Keratinocyte (primary cell): ENCODE measurements around the gene TAGLN2. TPM values are rescaled to one million over a fixed set of nuclear protein-coding genes. Genes with fewer than 3 reads are reported as not detected.

Experiments
- DNase-seq: peaks from one replicate; pipeline ENCODE4 v3.0.0-alpha.2; 2011; ENCODE audit warnings: low read depth, missing footprints, low spot score
- FAIRE-seq: peaks from 2 replicates; lab custom pipeline; 2011; peaks lifted over from hg19 to GRCh38; lab: Jason Lieb, UNC
- H2AFZ ChIP-seq: 2 replicates; pipeline ENCODE4 v1.6.0; 2012; ENCODE audit warnings: low read length, control low read depth, inconsistent platforms; ENCODE audit not compliant: control insufficient read depth
- H3K27ac ChIP-seq: 2 replicates; pipeline ENCODE4 v1.5.1; 2011; ENCODE audit warnings: low read length; ENCODE audit not compliant: control insufficient read depth, insufficient read depth
- H3K27me3 ChIP-seq: 3 replicates; pipeline ENCODE4 v1.6.0; 2011; ENCODE audit warnings: low read length; ENCODE audit not compliant: control insufficient read depth, insufficient read depth; ENCODE audit errors: extremely low read depth
- H3K36me3 ChIP-seq, 2 experiments: 2 replicates in 1 of 2; 3 replicates in 1 of 2; pipeline ENCODE4 v1.5.1; 2011; ENCODE audit warnings: low read length in 2 of 2, mild to moderate bottlenecking in 1 of 2; ENCODE audit not compliant: control insufficient read depth in 2 of 2, insufficient read depth in 2 of 2; ENCODE audit errors: extremely low read depth in 1 of 2
- H3K4me1 ChIP-seq: 3 replicates; pipeline ENCODE4 v1.5.1; 2011; ENCODE audit warnings: low read length; ENCODE audit not compliant: control insufficient read depth, insufficient read depth; ENCODE audit errors: extremely low read depth
- H3K4me2 ChIP-seq: 3 replicates; pipeline ENCODE4 v1.6.0; 2011; ENCODE audit warnings: low read depth, low read length; ENCODE audit not compliant: control insufficient read depth, insufficient read depth; ENCODE audit errors: extremely low read depth
- H3K4me3 ChIP-seq, 3 experiments: fragments of 200-600 bp in 1 of 3; sonication (generic) in 1 of 3; 2 replicates in 2 of 3; 3 replicates in 1 of 3; pipeline ENCODE4 v1.5.1; 2011 to 2016; ENCODE audit warnings: low read length in 3 of 3, mild to moderate bottlenecking in 3 of 3, control low read depth in 2 of 3, inconsistent platforms in 1 of 3, low read depth in 1 of 3, mixed read lengths in 1 of 3, mixed run types in 1 of 3, moderate library complexity in 1 of 3; ENCODE audit not compliant: control insufficient read depth in 2 of 3, insufficient read depth in 2 of 3; ENCODE audit errors: extremely low read depth in 1 of 3
- H3K79me2 ChIP-seq: 2 replicates; pipeline ENCODE4 v1.6.0; 2012; ENCODE audit warnings: low read length; ENCODE audit not compliant: control insufficient read depth, insufficient read depth
- H3K9ac ChIP-seq: 3 replicates; pipeline ENCODE4 v1.6.0; 2011; ENCODE audit warnings: low read length; ENCODE audit not compliant: control insufficient read depth, insufficient read depth; ENCODE audit errors: extremely low read depth
- H3K9me1 ChIP-seq: 3 replicates; pipeline ENCODE4 v1.6.0; 2011; ENCODE audit warnings: low read length; ENCODE audit not compliant: control insufficient read depth, insufficient read depth; ENCODE audit errors: extremely low read depth
- H3K9me3 ChIP-seq: 2 replicates; pipeline ENCODE4 v1.5.1; 2012; ENCODE audit warnings: low read depth, low read length; ENCODE audit not compliant: control insufficient read depth
- H4K20me1 ChIP-seq: 3 replicates; pipeline ENCODE4 v1.6.0; 2011; ENCODE audit warnings: low read length; ENCODE audit not compliant: control insufficient read depth, insufficient read depth; ENCODE audit errors: extremely low read depth
- EZH2 ChIP-seq: IDR thresholded peaks from one replicate; pipeline ENCODE4 v1.6.1; 2012; ENCODE audit warnings: inconsistent platforms, mild to moderate bottlenecking, low read length, moderate library complexity
- dilution Hi-C: fragments of 300-500 bp; cut with MboI; formaldehyde crosslinking; loops from one replicate; pipeline ENCODE4 v1.7.0; 2020; ENCODE audit warnings: low sequenced_read_pairs; ENCODE audit not compliant: extremely low pct_ligation_motif_present
- polyA plus RNA-seq, 5 experiments: library from polyadenylated mRNA; depleted of rRNA in 3 of 5; stranded (reverse) in 3 of 5; stranded (forward) in 1 of 5; unstranded in 1 of 5; fragments of >200 nt; gene quantifications; 1 replicate in 1 of 5; 2 replicates in 3 of 5; 3 replicates in 1 of 5; pipeline versions ENCODE4 v1.2.1 to v1.2.3, GENCODE V29; 2011 to 2012; ENCODE audit warnings: missing spikeins in 2 of 5, low read depth in 1 of 5, low replicate concordance in 1 of 5
- TF ChIP-seq, protein P1 (sequence below), 3 experiments: IDR thresholded peaks in 1 of 3; conservative IDR thresholded peaks in 1 of 3; optimal IDR thresholded peaks in 1 of 3; 2 replicates in 2 of 3; 3 replicates in 1 of 3; pipeline versions ENCODE3 to v1.5.1; 2011; ENCODE audit warnings: low read length in 3 of 3, mild to moderate bottlenecking in 3 of 3, moderate library complexity in 2 of 3, control low read depth in 1 of 3, inconsistent platforms in 1 of 3; ENCODE audit not compliant: insufficient read depth in 2 of 3; ENCODE audit errors: extremely low read depth in 1 of 3

The TAGLN2 gene
- polyA plus RNA-seq, 1 donor (not counting 4 experiments of a cell fraction or from before 2014, with no cell fraction given), result 709 TPM

DNA sequence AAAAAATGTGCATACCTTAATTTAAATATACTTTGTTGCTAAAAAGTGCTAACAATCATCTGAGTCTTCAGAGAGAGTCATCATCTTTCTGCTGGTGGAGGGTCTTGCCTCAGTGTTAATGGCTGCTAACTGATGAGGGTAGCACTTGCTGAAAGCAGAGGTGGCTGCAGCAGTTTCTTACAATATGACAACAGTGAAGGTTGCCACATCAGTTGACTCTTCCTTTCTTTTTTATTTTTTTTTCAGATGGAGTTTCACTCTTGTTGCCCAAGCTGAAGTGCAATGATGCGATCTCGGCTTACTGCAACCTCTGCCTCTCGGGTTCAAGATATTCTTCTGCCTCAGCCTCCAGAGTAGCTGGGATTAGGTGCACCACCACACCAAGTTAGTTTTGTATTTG, 22.8 kb downstream of the TAGLN2 start:
- dilution Hi-C loops, result no loop called here
- no peak for FAIRE-seq

DNA sequence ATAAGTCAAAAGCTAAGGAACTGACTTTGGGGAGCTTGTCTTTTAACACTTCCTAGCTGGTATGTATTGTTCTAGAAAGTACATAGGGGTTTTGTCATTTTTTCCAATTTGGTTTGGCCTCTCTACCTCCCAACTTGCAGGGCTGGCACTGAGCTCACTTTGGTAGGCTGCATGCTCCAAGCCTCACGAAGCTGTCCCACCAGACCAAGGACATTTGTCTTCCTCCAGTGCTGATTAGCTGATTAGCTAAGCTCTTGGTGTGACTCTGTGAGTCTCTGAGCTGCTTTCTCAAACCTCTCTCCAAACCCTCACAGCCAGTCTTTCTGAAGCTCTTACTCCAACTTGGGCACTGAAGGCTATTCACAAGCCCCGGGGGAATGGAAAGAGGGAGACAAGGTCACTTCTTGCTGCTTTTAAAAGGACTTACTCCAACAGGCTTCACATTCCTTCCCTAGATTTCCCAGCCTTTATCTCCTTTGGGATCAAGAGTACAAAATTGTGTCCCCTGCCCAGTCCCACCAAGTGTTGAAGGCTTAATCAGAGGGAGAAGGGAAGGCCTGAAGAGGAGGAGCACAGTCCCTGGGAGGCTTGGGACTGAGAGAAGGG, 24.4 kb downstream of the TAGLN2 start:
- Histone ChIP-seq H3K36me3 (no peaks in the 10 kb centered on the region), H3K4me3 (no peak overlapping the region), H3K9me3 (no peaks in the 10 kb centered on the region), H4K20me1 (no peaks in the 10 kb centered on the region), H3K79me2 (no peaks in the 10 kb centered on the region), H3K4me2 (peak overlapping the region; percentile 37), H3K4me1 (peaks cover 14% of the 10 kb centered on the region), H3K27me3 (no peaks in the 10 kb centered on the region), H3K9ac (no peak overlapping the region), H2AFZ (no peak overlapping the region), H3K27ac (no peak overlapping the region), H3K9me1 (no peaks in the 10 kb centered on the region)
- FAIRE-seq (no peak), DNase-seq (no peak)
- TF ChIP-seq EZH2, result no peak
- TF ChIP-seq, protein P1, sequence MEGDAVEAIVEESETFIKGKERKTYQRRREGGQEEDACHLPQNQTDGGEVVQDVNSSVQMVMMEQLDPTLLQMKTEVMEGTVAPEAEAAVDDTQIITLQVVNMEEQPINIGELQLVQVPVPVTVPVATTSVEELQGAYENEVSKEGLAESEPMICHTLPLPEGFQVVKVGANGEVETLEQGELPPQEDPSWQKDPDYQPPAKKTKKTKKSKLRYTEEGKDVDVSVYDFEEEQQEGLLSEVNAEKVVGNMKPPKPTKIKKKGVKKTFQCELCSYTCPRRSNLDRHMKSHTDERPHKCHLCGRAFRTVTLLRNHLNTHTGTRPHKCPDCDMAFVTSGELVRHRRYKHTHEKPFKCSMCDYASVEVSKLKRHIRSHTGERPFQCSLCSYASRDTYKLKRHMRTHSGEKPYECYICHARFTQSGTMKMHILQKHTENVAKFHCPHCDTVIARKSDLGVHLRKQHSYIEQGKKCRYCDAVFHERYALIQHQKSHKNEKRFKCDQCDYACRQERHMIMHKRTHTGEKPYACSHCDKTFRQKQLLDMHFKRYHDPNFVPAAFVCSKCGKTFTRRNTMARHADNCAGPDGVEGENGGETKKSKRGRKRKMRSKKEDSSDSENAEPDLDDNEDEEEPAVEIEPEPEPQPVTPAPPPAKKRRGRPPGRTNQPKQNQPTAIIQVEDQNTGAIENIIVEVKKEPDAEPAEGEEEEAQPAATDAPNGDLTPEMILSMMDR (optimal IDR thresholded peaks at IDR 0.05 in 1 of 3, IDR thresholded peaks at IDR 0.05 in 1 of 3, conservative IDR thresholded peaks at IDR 0.05 in 1 of 3; ENCODE audit: extremely low read depth in 1 of 3, insufficient read depth in 2 of 3, low read length in 3 of 3), result no peak
- dilution Hi-C loops, result no loop called here

More for the DNA sequence above, 22.8 kb downstream of the TAGLN2 start:
- no peak for DNase-seq
- Histone ChIP-seq H3K9ac (no peak overlapping the region), H3K27ac (no peak overlapping the region), H3K4me2 (no peak overlapping the region), H3K27me3 (no peaks in the 10 kb centered on the region), H3K4me3 (no peak overlapping the region), H3K79me2 (no peaks in the 10 kb centered on the region), H3K36me3 (no peaks in the 10 kb centered on the region), H4K20me1 (no peaks in the 10 kb centered on the region), H2AFZ (no peak overlapping the region), H3K4me1 (peaks cover 14% of the 10 kb centered on the region), H3K9me1 (no peaks in the 10 kb centered on the region), H3K9me3 (no peaks in the 10 kb centered on the region)
- TF ChIP-seq, protein P1 (optimal IDR thresholded peaks at IDR 0.05 in 1 of 3, IDR thresholded peaks at IDR 0.05 in 1 of 3, conservative IDR thresholded peaks at IDR 0.05 in 1 of 3; ENCODE audit: extremely low read depth in 1 of 3, insufficient read depth in 2 of 3, low read length in 3 of 3), result no peak
- TF ChIP-seq EZH2, result no peak
